ENCODE data around the gene CERS2. TPM values are rescaled to one million over a fixed set of nuclear protein-coding genes. Genes with fewer than 3 reads are reported as not detected.

The CERS2 gene
- 38.3 and 68.8 TPM in 2 replicates for total RNA-seq (2014; rRNA removed; shearing (Covaris generic))

- in situ Hi-C loops (cut with HindIII; ENCODE audit: low sequenced_read_pairs), result no loop called here
- peak; percentile 57 for DNase-seq (ENCODE audit: low spot score)
Observed at GRCh38 chr1:150974580-150975478, at the start of gene CERS2. CERS2 (minus strand) TSS chr1:150974835; CDS start chr1:150969090, 5,745 bp downstream.

GRCh38 chr1:151013518-151013917, 38.9 kb upstream of the CERS2 start:
- in situ Hi-C loops (cut with HindIII; ENCODE audit: low sequenced_read_pairs), result no loop called here
- DNase-seq (ENCODE audit: low spot score), result no peak

- in situ Hi-C loops (cut with HindIII; ENCODE audit: low sequenced_read_pairs), result no loop called here
- DNase-seq (ENCODE audit: low spot score), result no peak
Observed at GRCh38 chr1:151012684-151013471, 38.2 kb upstream of the CERS2 start.

GRCh38 chr1:151011154-151011850, 36.7 kb upstream of the CERS2 start:
- in situ Hi-C loops (cut with HindIII; ENCODE audit: low sequenced_read_pairs), result no loop called here
- no peak for DNase-seq (ENCODE audit: low spot score)

- DNase-seq (ENCODE audit: low spot score), result no peak
- in situ Hi-C loops (cut with HindIII; ENCODE audit: low sequenced_read_pairs), result no loop called here
Observed at GRCh38 chr1:151010346-151010726, 35.7 kb upstream of the CERS2 start.

GRCh38 chr1:151009674-151010345, 35.2 kb upstream of the CERS2 start:
- in situ Hi-C loops (cut with HindIII; ENCODE audit: low sequenced_read_pairs), result no loop called here

GRCh38 chr1:151009206-151009587, 34.6 kb upstream of the CERS2 start:
- no peak for DNase-seq (ENCODE audit: low spot score)
- in situ Hi-C loops (cut with HindIII; ENCODE audit: low sequenced_read_pairs), result no loop called here

More at GRCh38 chr1:151009674-151010345, 35.2 kb upstream of the CERS2 start:
- no peak for DNase-seq (ENCODE audit: low spot score)

- peak; percentile 96 for DNase-seq (ENCODE audit: low spot score)
- in situ Hi-C loops (cut with HindIII; ENCODE audit: low sequenced_read_pairs), result no loop called here
Observed at GRCh38 chr1:151008244-151009205, 33.9 kb upstream of the CERS2 start, which contains the start of gene PRUNE1. PRUNE1 (plus strand) TSS chr1:151008449; CDS start chr1:151008633, 184 bp downstream.

- in situ Hi-C loops (cut with HindIII; ENCODE audit: low sequenced_read_pairs), result no loop called here
- DNase-seq (ENCODE audit: low spot score), result no peak
Observed at GRCh38 chr1:151007853-151008243, 33.2 kb upstream of the CERS2 start.

GRCh38 chr1:151006327-151007052, 31.9 kb upstream of the CERS2 start, which contains the start of gene MINDY1:
MINDY1 (minus strand) TSS chr1:151006902; CDS start chr1:151002617, 4,285 bp downstream.
- in situ Hi-C loops (cut with HindIII; ENCODE audit: low sequenced_read_pairs), result no loop called here
- peak; percentile 95 for DNase-seq (ENCODE audit: low spot score)

GRCh38 chr1:151005729-151006319, 31.2 kb upstream of the CERS2 start:
- peak; percentile 64 for DNase-seq (ENCODE audit: low spot score)
- in situ Hi-C loops (cut with HindIII; ENCODE audit: low sequenced_read_pairs), result no loop called here

GRCh38 chr1:151003180-151003579, 28.5 kb upstream of the CERS2 start:
- DNase-seq (ENCODE audit: low spot score), result no peak

GRCh38 chr1:151002611-151003010, 28.0 kb upstream of the CERS2 start:
- DNase-seq (ENCODE audit: low spot score), result no peak
- in situ Hi-C loops (cut with HindIII; ENCODE audit: low sequenced_read_pairs), result no loop called here

More at GRCh38 chr1:151003180-151003579, 28.5 kb upstream of the CERS2 start:
- in situ Hi-C loops (cut with HindIII; ENCODE audit: low sequenced_read_pairs), result no loop called here

- DNase-seq (ENCODE audit: low spot score), result no peak
- in situ Hi-C loops (cut with HindIII; ENCODE audit: low sequenced_read_pairs), result no loop called here
Observed at GRCh38 chr1:151002051-151002450, 27.4 kb upstream of the CERS2 start.

GRCh38 chr1:151001602-151002001, 27.0 kb upstream of the CERS2 start:
- in situ Hi-C loops (cut with HindIII; ENCODE audit: low sequenced_read_pairs), result no loop called here
- DNase-seq (ENCODE audit: low spot score), result peak; percentile 36

GRCh38 chr1:151000408-151000807, 25.8 kb upstream of the CERS2 start:
- in situ Hi-C loops (cut with HindIII; ENCODE audit: low sequenced_read_pairs), result no loop called here
- DNase-seq (ENCODE audit: low spot score), result no peak

GRCh38 chr1:150999926-151000325, 25.3 kb upstream of the CERS2 start:
- in situ Hi-C loops (cut with HindIII; ENCODE audit: low sequenced_read_pairs), result no loop called here

More at GRCh38 chr1:150999926-151000325, 25.3 kb upstream of the CERS2 start:
- DNase-seq (ENCODE audit: low spot score), result no peak
